Gastrocnemius medialis (tissue), 4 donors: ENCODE data around the gene DRC3.

Experiments used
- POLR2A ChIP-seq, 2 donors: fragments of 450-650 bp; IDR thresholded peaks; one replicate each; pipeline ENCODE4 v1.6.1; 2017; ENCODE audit warnings: antibody characterized with exemption in 2 of 2, mild to moderate bottlenecking in 2 of 2, moderate library complexity in 2 of 2
- TF ChIP-seq, protein P1 (sequence below), 5 experiments: fragments of 450-650 bp in 3 of 5; fragments of 200-600 bp in 2 of 5; sonication (generic) in 2 of 5; IDR thresholded peaks in 4 of 5; conservative IDR thresholded peaks in 1 of 5; 1 replicate in 4 of 5; 2 replicates in 1 of 5; pipeline ENCODE4 v1.5.1; 2016 to 2019; ENCODE audit warnings: antibody characterized with exemption in 5 of 5, mild to moderate bottlenecking in 3 of 5, moderate library complexity in 3 of 5

DNA sequence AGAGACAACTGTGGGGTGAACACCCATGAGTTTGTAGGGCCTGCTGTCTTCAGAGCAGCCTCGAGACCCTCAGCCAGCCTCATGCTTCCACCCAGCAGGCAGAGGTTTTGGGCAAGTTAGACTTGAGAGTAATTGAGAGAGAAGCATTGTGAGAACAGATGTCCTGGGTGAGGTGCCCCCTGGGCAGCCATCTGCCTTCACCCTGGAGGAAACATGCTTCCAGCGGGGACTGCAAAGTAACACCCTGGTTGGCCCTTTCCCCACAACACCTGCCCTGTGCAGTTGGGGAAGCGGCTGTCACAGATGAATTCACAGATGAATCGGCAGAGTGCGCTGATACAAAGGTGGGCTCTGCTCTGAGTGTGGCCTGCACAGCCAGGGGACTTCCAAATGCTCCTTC is 42.9 kb downstream of the DRC3 start:
- TF ChIP-seq POLR2A (IDR thresholded peaks at IDR 0.05) = no peak
- TF ChIP-seq, protein P1, sequence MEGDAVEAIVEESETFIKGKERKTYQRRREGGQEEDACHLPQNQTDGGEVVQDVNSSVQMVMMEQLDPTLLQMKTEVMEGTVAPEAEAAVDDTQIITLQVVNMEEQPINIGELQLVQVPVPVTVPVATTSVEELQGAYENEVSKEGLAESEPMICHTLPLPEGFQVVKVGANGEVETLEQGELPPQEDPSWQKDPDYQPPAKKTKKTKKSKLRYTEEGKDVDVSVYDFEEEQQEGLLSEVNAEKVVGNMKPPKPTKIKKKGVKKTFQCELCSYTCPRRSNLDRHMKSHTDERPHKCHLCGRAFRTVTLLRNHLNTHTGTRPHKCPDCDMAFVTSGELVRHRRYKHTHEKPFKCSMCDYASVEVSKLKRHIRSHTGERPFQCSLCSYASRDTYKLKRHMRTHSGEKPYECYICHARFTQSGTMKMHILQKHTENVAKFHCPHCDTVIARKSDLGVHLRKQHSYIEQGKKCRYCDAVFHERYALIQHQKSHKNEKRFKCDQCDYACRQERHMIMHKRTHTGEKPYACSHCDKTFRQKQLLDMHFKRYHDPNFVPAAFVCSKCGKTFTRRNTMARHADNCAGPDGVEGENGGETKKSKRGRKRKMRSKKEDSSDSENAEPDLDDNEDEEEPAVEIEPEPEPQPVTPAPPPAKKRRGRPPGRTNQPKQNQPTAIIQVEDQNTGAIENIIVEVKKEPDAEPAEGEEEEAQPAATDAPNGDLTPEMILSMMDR (IDR thresholded peaks at IDR 0.05 in 4 of 5, conservative IDR thresholded peaks at IDR 0.05 in 1 of 5) = no peak
